NCI-H146 (cell line): Measurements from ENCODE around the gene AP3B1.
"Not testable (repeated sequence)": the region's sequence is repeated elsewhere in the genome, so short reads cannot be mapped to it uniquely, and the experiment has no call there.

Source experiments
- DNase-seq: peaks from one replicate; lab custom pipeline; 2025; lab: John Stamatoyannopoulos, UW

AP3B1 gene

GRCh38 chr5:78137290-78137689 lies 157.2 kb downstream of the AP3B1 start:
- no peak for DNase-seq

- DNase-seq = no peak
Measured at GRCh38 chr5:78133423-78133822, 161.1 kb downstream of the AP3B1 start.

GRCh38 chr5:78132507-78132906 lies 162.0 kb downstream of the AP3B1 start:
- no peak for DNase-seq

- DNase-seq = no peak
Measured at GRCh38 chr5:78129597-78129996, 164.9 kb downstream of the AP3B1 start.

GRCh38 chr5:78127875-78128274 lies 166.6 kb downstream of the AP3B1 start:
- DNase-seq = no peak

GRCh38 chr5:78126536-78126935 lies 168.0 kb downstream of the AP3B1 start:
- no peak for DNase-seq

GRCh38 chr5:78116167-78116566 lies 178.3 kb downstream of the AP3B1 start:
- DNase-seq = no peak

GRCh38 chr5:78113689-78114264 lies 180.7 kb downstream of the AP3B1 start:
- DNase-seq = no peak

GRCh38 chr5:78112931-78113330 lies 181.6 kb downstream of the AP3B1 start:
- DNase-seq = no peak

GRCh38 chr5:78109891-78110324 lies 184.6 kb downstream of the AP3B1 start:
- no peak for DNase-seq

- DNase-seq = no peak
Measured at GRCh38 chr5:78108564-78108963, 185.9 kb downstream of the AP3B1 start.

- peak; percentile 42 for DNase-seq
Measured at GRCh38 chr5:78103232-78103918, 191.1 kb downstream of the AP3B1 start.

- DNase-seq = no peak
Measured at GRCh38 chr5:78102500-78102899, 192.0 kb downstream of the AP3B1 start.

GRCh38 chr5:78095125-78095524 lies 199.4 kb downstream of the AP3B1 start:
- no peak for DNase-seq

- DNase-seq = no peak
Measured at GRCh38 chr5:78090002-78090401, 204.5 kb downstream of the AP3B1 start.

- DNase-seq = no peak
Measured at GRCh38 chr5:78078858-78079257, 215.6 kb downstream of the AP3B1 start.

- no peak for DNase-seq
Measured at GRCh38 chr5:78077369-78078068, 217.0 kb downstream of the AP3B1 start.

- no peak for DNase-seq
Measured at GRCh38 chr5:78076351-78076750, 218.1 kb downstream of the AP3B1 start.

GRCh38 chr5:78075301-78075700 lies 219.2 kb downstream of the AP3B1 start:
- DNase-seq = no peak

- not testable (repeated sequence) for DNase-seq
Measured at GRCh38 chr5:78070691-78071090, 223.8 kb downstream of the AP3B1 start.

GRCh38 chr5:78067581-78067980 lies 226.9 kb downstream of the AP3B1 start:
- DNase-seq = not testable (repeated sequence)

- DNase-seq = not testable (repeated sequence)
Measured at GRCh38 chr5:78066722-78067121, 227.8 kb downstream of the AP3B1 start.

- DNase-seq = peak; percentile 2
Measured at GRCh38 chr5:78065663-78066062, 228.8 kb downstream of the AP3B1 start.
